Measurements from ENCODE around the gene NSUN4.

The NSUN4 gene

DNA sequence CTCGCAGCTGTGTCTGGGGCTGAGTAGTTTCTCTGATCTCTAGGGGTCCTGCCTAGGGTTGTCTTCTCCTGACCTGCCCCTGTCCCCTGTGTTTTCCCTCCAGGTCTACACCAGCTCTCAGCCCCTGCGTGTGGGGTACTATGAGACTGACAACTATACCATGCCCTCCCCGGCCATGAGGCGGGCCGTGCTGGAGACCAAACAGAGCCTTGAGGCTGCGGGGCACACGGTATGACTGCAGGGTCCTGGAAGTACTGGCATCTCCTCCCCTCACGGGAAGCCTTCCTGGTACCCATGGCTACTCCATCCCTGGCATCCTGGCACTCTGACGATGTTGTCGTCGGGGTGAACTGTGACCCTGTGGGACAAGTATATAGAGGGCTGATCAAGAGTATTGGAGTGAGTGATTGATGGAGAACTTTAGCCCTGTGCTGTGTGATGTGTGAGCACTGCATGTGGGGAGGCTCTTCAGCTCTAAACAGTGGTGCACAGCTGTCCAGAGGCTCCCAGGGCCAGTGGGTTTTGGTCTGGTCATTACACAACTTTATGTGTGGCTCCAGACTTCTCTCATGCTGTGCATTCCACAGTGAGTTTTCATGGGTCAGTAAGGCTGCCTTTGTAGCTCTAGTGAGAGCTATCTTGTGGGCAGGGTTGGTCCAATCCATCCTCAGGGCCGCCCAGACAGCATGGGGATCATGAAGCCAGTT is 67.9 kb downstream of the NSUN4 start:
- DNase-seq, result no peak

GRCh38 chr1:46409063-46409372 is 68.4 kb downstream of the NSUN4 start:
- DNase-seq, result no peak

- DNase-seq, result no peak
Observed at GRCh38 chr1:46410156-46411009, 69.8 kb downstream of the NSUN4 start.

- no peak for DNase-seq
Observed at GRCh38 chr1:46411010-46411405, 70.4 kb downstream of the NSUN4 start.

Data from activated T-cell treated with anti-CD3 and anti-CD28 coated beads for 4 hours (primary cell).